Small intestine (tissue), 7 donors: Measurements from ENCODE around the gene CYP4F3. TPM values are rescaled to one million over a fixed set of nuclear protein-coding genes. Genes with fewer than 3 reads are reported as not detected.
"Not testable (repeated sequence)": the region's sequence is repeated elsewhere in the genome, so short reads cannot be mapped to it uniquely, and the experiment has no call there.

Experiments used
- DNase-seq, 2 donors: peaks; one replicate each; pipeline versions ENCODE4 v3.0.0 to v3.0.0-alpha.2; 2013
- FAIRE-seq: peaks from 2 replicates; lab custom pipeline; 2012; peaks lifted over from hg19 to GRCh38; lab: Jason Lieb, UNC
- H3K27ac ChIP-seq, 3 donors: one replicate each; pipeline ENCODE4 v1.5.1; 2013; ENCODE audit warnings: low read length in 2 of 3, mild to moderate bottlenecking in 2 of 3, control low read depth in 1 of 3, inconsistent platforms in 1 of 3, low read depth in 1 of 3, moderate library complexity in 1 of 3
- H3K27me3 ChIP-seq, 3 donors: one replicate each; pipeline ENCODE4 v1.6.1; 2013; ENCODE audit warnings: low read length in 3 of 3, inconsistent platforms in 1 of 3; ENCODE audit not compliant: control insufficient read depth in 3 of 3, insufficient read depth in 3 of 3
- H3K36me3 ChIP-seq, 3 donors: one replicate each; pipeline ENCODE4 v1.6.1; 2013; ENCODE audit warnings: low read length in 3 of 3, inconsistent platforms in 1 of 3, low read depth in 1 of 3, mild to moderate bottlenecking in 1 of 3, moderate library complexity in 1 of 3; ENCODE audit not compliant: control insufficient read depth in 3 of 3, insufficient read depth in 2 of 3
- H3K4me1 ChIP-seq, 3 donors: one replicate each; pipeline ENCODE4 v1.6.1; 2013; ENCODE audit warnings: low read length in 2 of 3, inconsistent platforms in 1 of 3, low read depth in 1 of 3, mild to moderate bottlenecking in 1 of 3, moderate library complexity in 1 of 3; ENCODE audit not compliant: control insufficient read depth in 3 of 3, insufficient read depth in 2 of 3
- H3K4me3 ChIP-seq, 3 donors: one replicate each; pipeline ENCODE4 v1.5.1; 2013; ENCODE audit warnings: low read length in 3 of 3, control low read depth in 1 of 3, inconsistent platforms in 1 of 3, low read depth in 1 of 3, mild to moderate bottlenecking in 1 of 3, moderate library complexity in 1 of 3
- H3K9me3 ChIP-seq, 2 donors: one replicate each; pipeline ENCODE4 v1.6.1; 2013; ENCODE audit warnings: low read depth in 1 of 2, low read length in 1 of 2; ENCODE audit not compliant: control insufficient read depth in 2 of 2, insufficient read depth in 1 of 2
- WGBS, 3 donors: extraction: QIAGEN DNeasy Blood & Tissue Kit; methylation state at CpG; one replicate each; pipeline ENCODE4 v1.1.7; 2013; 5-methylcytosine and 5-hydroxymethylcytosine counted together
- polyA plus RNA-seq, 4 donors: library from polyadenylated mRNA; stranded (reverse) in 3 of 4; unstranded in 1 of 4; fragments of 200-250 nt in 3 of 4; fragments of 120-200 nt in 1 of 4; gene quantifications; one replicate each; pipeline versions ENCODE4 v1.2.1 to v1.2.3, GENCODE V29; 2013
- donor health status: healthy with polysubstance abuse.
- donor health status: control.
- donor health status: control.
- donor health status: Bipolar disorder and iron deficiency.
- donor health status: healthy.

CYP4F3 gene
- polyA plus RNA-seq, 4 donors: 2.3 to 15.2 (median 7.9) TPM

GRCh38 chr19:15679089-15679488, 38.4 kb downstream of the CYP4F3 start:
- H3K27ac ChIP-seq: peak overlapping the region in 2 of 3 donors; percentile 83 to 92
- FAIRE-seq: no peak
- WGBS, 3 donors: 18 to 25% (median 21%) methylated on average over 4 of the region's 4 CpGs

GRCh38 chr19:15679865-15680264, 39.2 kb downstream of the CYP4F3 start:
- Histone ChIP-seq H3K36me3 (peaks cover 0 to 33% (median 26%) of the 10 kb centered on the region in 3 donors), H3K27ac (peak overlapping the region in 2 of 3 donors; percentile 83 to 92), H3K4me1 (peaks cover 5 to 26% (median 16%) of the 10 kb centered on the region in 3 donors)
- 70 to 87% (median 75%) methylated on average over 4 of the region's 4 CpGs for WGBS, 3 donors
- not testable (repeated sequence) for H3K9me3 ChIP-seq, DNase-seq, H3K4me3 ChIP-seq, FAIRE-seq, H3K27me3 ChIP-seq

More at GRCh38 chr19:15679089-15679488, 38.4 kb downstream of the CYP4F3 start:
- DNase-seq: no peak
- Histone ChIP-seq H3K4me3 (peak overlapping the region in 1 of 3 donors; percentile 20), H3K4me1 (peaks cover 5 to 32% (median 16%) of the 10 kb centered on the region in 3 donors), H3K36me3 (peaks cover 0 to 32% (median 19%) of the 10 kb centered on the region in 3 donors), H3K9me3 (no peaks in the 10 kb centered on the region), H3K27me3 (no peaks in the 10 kb centered on the region)

- FAIRE-seq: no peak
- H3K27ac ChIP-seq: peak overlapping the region; percentile 59 to 92 (median 83)
Observed at GRCh38 chr19:15680478-15681322, 40.0 kb downstream of the CYP4F3 start.

GRCh38 chr19:15683411-15683810, 42.7 kb downstream of the CYP4F3 start:
- Histone ChIP-seq H3K4me1 (peaks cover 0 to 25% (median 14%) of the 10 kb centered on the region in 3 donors), H3K27me3 (peaks cover 0 to 2% (median 0%) of the 10 kb centered on the region in 3 donors), H3K4me3 (no peak overlapping the region), H3K9me3 (peaks cover 0 to 16% of the 10 kb centered on the region in 2 donors), H3K27ac (no peak overlapping the region), H3K36me3 (peaks cover 8 to 52% (median 41%) of the 10 kb centered on the region in 3 donors)
- 85 to 95% (median 88%) methylated on average over 10 of the region's 10 CpGs for WGBS, 3 donors
- FAIRE-seq: no peak
- DNase-seq: no peak

More at GRCh38 chr19:15680478-15681322, 40.0 kb downstream of the CYP4F3 start:
- Histone ChIP-seq H3K4me3 (no peak overlapping the region), H3K27me3 (no peaks in the 10 kb centered on the region), H3K9me3 (no peaks in the 10 kb centered on the region), H3K4me1 (peaks cover 0 to 25% (median 16%) of the 10 kb centered on the region in 3 donors), H3K36me3 (peaks cover 0 to 37% (median 34%) of the 10 kb centered on the region in 3 donors)
- DNase-seq: peak; percentile 83 to 90
- WGBS, 3 donors: 28 to 41% (median 34%) methylated on average over 8 of the region's 8 CpGs

GRCh38 chr19:15684828-15685227, 44.1 kb downstream of the CYP4F3 start:
- Histone ChIP-seq H3K27me3 (peaks cover 0 to 2% (median 0%) of the 10 kb centered on the region in 3 donors), H3K27ac (no peak overlapping the region), H3K9me3 (peaks cover 0 to 16% of the 10 kb centered on the region in 2 donors), H3K4me3 (no peak overlapping the region), H3K4me1 (peaks cover 0 to 14% (median 3%) of the 10 kb centered on the region in 3 donors), H3K36me3 (peaks cover 8 to 46% (median 34%) of the 10 kb centered on the region in 3 donors)
- DNase-seq: no peak
- 49 to 74% (median 62%) methylated on average over 9 of the region's 9 CpGs for WGBS, 3 donors
- FAIRE-seq: no peak

GRCh38 chr19:15696654-15697194, 56.0 kb downstream of the CYP4F3 start:
- H3K27ac ChIP-seq: no peak overlapping the region
- FAIRE-seq (no peak), DNase-seq (no peak)
- H3K27me3 ChIP-seq: no peaks in the 10 kb centered on the region
- no peak overlapping the region for H3K4me3 ChIP-seq
- peaks cover 0 to 21% (median 11%) of the 10 kb centered on the region in 3 donors for H3K36me3 ChIP-seq
- peaks cover 0 to 4% of the 10 kb centered on the region in 2 donors for H3K9me3 ChIP-seq
- H3K4me1 ChIP-seq: no peaks in the 10 kb centered on the region
- WGBS, 3 donors: 79 to 89% (median 83%) methylated on average over 19 of the region's 19 CpGs

- no peaks in the 10 kb centered on the region for H3K27me3 ChIP-seq
- DNase-seq (peak; percentile 42 to 92), FAIRE-seq (no peak)
- H3K36me3 ChIP-seq: peaks cover 0 to 10% (median 9%) of the 10 kb centered on the region in 3 donors
- H3K9me3 ChIP-seq: no peaks in the 10 kb centered on the region
- no peak overlapping the region for H3K4me3 ChIP-seq
- WGBS, 3 donors: 19 to 43% (median 30%) methylated on average over 3 to 4 of the region's 4 CpGs
- H3K27ac ChIP-seq: peak overlapping the region; percentile 81 to 88 (median 87)
- H3K4me1 ChIP-seq: peaks cover 0 to 9% (median 2%) of the 10 kb centered on the region in 3 donors
Observed at GRCh38 chr19:15701757-15702533, 61.2 kb downstream of the CYP4F3 start.
